ENCODE measurements around the gene MESD.

The MESD gene

DNA sequence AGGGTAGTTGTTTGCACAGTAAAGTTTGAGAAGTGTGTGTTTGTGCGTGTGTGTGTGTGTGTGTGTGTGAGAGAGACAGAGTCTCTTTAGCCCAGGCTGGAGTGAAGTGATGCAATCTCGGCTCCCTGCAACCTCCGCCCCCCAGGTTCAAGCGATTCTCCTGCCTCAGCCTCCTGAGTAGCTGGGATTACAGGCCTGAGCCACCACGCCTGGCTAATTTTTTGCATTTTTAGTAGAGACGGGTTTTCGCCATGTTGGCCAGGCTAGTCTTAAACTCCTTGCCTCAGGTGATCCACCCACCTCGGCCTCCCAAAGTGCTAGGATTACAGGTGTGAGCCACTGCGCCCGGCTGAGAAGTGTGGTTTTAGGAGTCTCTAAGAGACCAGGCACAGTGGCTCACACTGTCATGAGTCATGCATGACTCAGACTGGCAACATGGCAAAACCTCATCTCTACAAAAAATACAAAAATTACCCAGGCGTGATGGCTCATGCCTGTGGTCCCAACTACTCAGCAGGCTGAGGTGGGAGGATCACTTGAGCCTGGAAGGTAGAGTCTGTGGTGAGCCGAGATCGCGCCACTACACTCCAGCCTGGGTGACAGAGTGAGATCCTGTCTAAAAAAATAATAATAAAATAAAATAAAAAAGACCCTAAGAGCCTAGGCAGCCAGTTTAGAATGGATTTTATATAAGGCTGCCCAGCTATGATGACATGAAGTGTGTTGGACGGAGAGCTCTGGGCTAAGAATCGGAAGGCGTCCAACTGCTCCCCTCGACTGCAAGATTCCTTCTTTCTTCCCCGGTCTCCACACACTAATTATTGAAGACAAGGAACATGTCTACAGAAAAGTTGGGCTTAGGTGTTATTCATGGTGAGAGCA lies 33.8 kb downstream of the MESD start:
- peak; percentile 23 for DNase-seq

DNA sequence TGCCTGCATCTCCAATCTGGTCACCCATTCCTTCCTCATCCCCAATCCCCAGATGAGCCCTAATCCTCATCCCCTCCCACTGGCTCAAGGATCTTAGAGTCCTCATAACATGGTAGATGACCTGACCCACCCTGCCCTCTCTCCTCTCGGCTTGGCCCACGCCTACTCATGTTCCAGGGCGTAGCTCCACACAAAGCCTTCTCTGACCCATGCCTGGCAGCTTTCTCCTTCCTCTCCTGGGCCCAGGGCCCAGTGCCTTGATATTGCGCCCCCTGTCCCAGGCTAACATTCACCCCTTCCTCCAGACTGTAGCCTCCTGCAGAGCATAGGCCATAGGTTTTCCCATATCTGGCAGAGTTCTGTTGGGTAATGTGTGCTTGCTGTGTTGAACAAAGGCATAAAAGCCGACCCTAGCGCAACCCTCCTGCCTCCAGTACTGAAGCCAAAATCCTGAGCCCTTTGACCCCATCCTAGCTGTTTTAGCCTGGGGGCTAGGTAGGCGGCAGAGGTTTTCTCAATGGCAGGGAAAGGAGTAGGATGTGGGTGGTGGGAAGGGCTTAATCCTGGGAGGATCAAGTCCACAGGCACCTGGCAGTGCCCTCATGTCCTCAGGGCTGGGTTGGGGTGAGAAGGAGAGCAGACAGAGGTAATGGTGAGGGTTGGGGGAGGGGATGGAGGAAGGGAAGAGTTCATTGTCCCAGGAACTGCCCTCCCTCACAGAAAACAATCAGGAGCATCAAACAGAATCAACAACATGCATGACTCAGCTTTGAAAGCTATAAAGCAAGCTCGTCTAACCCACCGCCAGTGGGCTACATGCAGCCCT lies 35.5 kb downstream of the MESD start:
- no peak for DNase-seq

DNA sequence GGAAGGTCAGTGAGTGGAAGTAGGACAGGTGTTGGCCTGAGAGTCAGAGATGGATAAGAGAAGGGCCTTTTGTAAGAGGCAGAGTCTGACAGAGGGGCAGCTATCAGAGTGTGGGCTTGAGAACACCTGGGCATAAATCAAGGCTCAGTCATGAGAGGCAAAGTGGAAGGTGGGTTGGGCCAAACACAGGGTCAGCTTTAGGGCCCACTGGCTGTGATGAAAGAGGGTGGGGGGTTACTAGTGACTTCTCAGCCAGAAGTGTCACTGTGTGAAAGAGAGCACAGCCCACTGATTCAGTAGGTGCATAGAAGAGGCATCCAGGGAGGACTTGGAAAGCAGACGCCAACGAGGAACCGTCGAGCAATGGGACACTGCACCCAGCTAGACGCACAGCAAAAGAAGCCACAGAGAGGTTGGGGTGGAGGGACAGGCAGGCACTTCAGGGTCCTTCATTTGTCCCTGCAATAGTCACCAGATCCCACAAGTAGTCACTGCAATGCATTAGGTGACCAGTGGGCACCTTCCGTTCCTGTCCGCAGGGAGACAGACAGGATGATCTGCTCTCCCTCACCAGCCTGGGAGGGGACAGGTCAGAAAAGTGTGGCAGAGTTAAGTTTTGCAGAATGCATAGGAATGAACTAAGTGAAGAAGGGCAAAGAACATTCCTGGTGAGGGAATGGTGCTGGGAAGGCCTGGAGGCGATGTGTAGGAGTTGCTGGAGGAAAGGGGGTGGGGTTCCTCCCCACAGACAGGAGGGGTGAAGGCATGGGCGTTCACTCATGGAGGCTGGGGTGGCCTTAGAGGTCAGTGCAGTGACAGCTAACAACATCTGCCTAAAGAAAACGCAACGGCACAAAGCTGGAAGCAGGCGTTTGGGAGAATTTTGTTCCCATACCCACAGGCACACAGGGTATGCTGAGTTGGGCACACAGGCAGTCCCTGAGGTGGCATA lies 36.3 kb downstream of the MESD start:
- DNase-seq: no peak

DNA sequence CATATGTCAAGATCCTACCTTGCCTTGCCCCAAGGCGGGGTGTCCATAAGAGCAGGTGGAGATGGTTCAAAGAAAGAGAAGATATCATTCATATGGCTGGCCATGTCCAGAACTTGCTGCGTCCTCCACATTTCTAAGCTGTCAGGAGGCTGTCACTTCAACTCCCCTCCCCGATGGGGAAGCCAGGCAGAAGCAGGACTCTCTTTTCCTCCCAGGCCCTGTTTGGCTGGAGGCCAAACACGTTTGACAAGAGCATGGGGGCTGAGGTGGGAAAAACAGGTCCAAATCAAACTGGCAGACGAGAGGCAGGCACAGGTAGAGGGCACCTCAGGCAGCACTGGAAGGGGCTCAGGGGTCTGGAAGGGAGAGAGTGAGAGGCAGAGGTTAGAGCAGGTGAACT lies 37.7 kb downstream of the MESD start:
- DNase-seq: no peak

DNA sequence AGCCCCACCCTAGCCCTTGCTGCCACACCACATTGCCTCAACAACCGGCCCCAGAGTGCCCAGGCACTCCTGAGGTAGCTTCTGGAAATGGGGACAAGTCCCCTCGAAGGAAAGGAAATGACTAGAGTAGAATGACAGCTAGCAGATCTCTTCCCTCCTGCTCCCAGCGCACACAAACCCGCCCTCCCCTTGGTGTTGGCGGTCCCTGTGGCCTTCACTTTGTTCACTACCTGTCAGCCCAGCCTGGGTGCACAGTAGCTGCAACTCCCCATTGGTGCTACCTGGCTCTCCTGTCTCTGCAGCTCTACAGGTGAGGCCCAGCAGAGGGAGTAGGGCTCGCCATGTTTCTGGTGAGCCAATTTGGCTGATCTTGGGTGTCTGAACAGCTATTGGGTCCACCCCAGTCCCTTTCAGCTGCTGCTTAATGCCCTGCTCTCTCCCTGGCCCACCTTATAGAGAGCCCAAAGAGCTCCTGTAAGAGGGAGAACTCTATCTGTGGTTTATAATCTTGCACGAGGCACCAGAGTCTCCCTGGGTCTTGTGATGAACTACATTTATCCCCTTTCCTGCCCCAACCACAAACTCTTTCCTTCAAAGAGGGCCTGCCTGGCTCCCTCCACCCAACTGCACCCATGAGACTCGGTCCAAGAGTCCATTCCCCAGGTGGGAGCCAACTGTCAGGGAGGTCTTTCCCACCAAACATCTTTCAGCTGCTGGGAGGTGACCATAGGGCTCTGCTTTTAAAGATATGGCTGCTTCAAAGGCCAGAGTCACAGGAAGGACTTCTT lies 39.1 kb downstream of the MESD start:
- DNase-seq: no peak

DNA sequence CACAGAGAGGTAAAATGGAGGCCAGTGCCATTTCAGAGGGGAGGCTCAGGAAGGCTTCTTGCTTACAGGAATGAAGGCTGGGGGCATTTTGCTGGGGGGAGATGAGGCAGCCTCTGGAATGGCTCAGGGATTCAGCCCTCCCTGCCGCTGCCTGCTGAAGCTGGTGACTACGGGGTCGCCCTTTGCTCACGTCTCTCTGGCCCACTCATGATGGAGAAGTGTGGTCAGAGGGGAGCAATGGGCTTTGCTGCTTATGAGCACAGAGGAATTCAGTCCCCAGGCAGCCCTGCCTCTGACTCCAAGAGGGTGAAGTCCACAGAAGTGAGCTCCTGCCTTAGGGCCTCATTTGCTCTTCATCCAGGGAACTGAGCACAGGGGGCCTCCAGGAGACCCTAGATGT lies 39.9 kb downstream of the MESD start:
- no peak for DNase-seq

GRCh38 chr15:80948651-80949292 lies 40.8 kb downstream of the MESD start:
- no peak for DNase-seq

DNA sequence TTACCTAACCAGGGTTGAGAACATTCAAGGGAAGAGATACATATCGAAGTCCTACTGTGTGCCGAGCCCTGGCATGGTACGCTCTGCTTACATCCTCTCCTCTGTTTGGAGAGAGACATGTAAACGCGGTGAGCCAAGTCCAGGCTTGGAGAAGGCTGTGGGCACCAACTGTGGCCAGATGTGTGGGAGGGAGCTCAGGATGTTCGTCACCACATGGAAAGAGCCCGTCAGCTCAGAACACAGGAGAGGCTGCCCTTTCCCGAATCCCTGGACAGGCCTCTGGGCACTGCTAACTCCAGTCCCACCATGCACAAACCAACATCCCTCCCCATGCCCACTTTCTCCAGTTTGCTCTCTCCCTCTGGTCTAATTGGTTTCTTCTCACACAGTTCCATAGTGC lies 43.0 kb downstream of the MESD start:
- no peak for DNase-seq

DNA sequence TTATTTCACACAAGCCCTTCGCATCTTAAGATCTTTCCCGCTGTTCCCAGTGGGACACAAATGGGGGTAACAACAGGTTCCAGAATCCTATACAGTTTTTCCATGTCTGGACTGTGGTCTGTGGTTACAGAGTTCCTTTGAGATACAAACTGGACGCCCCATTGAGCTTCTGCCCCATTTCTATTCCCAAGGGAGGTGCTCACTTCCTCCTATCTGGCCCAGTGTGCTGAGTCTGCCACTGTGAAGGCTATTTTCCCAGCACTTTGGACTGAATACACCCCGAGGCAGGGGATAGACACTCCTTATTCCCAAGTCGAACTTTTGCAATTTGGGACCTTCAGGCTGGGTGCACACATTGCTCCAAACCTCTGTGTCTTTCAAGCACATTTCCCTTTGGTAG lies 44.0 kb downstream of the MESD start:
- no peak for DNase-seq

DNA sequence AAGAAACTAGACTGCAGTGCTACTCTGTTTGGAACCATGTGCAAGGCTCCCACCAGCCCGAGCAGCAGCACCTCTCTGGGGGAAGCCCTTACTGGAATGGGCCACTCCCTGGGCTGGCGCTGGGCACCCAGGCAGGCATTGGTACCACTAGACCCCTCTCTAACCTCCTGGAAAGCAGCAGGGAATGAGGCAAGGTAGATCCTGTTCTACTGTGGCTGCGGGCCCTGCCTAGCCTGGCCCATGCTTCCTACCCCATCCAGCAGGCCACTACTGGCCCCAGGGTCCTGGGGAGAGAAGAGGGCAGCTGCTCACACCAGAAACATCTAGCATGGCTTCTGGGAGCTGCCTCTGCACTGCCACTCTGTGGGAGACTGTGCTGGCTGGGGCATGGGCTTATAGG lies 44.8 kb downstream of the MESD start:
- no peak for DNase-seq

GRCh38 chr15:80942746-80943565 lies 46.7 kb downstream of the MESD start:
- DNase-seq: no peak

- no peak for DNase-seq
Measured at GRCh38 chr15:80942266-80942665, 47.4 kb downstream of the MESD start.

DNA sequence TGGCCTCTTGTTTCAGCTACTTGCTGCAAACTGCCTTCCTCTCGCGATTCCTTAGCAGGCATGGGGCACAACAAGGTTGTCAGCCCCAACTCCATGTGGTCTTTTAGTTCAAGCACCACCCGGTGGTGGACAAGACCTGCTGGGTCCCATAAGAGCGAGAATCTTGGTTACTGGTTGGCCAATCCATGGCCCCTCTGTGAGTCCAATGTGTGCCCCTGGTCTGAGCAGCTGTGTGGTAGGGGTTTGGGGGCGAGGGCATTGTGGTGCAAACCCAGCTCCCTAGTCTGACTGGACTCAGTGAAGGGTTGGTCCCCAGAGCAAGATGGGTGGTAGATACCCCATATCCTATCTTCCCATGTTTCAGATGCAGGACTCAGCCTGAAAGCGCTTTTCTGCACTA lies 48.8 kb downstream of the MESD start:
- DNase-seq: no peak

DNA sequence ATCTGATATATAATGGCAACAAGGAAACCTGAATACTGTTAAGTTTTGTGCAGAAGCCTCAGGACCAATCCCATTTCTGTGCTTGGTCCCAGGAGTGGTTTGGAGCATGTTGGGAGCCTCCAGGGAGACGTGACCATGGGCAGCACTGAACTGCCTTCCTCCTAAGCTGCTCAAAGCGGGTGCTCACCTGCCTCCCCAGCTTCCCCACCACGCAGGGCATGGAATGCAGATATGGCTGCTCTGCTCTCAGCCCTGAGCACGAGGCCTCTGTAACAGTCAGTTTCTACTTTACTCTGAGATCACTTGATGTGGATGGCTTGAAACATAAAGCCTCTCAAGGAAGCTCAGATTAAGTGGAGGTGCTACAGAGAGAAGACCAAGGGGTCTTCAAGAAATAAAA lies 49.3 kb downstream of the MESD start:
- DNase-seq: no peak

DNA sequence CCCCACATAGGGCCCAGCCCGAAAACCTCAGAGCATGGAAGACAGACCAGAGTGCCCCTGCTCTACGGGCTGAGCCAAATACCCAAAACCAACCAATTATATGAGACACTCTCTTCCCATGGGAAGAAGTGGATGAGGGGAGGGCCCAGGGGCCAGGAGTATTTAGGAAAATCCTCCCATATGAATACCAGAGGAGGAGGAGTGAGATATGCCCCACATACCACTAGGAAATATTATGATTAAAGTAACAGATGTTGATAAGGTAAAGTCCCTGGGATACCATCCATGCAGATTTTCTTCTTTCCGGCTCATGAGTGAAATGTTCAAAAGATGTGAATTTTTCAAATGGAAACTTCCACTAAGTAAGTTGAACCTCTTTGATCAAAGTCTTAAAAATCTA lies 50.4 kb downstream of the MESD start:
- DNase-seq: no peak

GRCh38 chr15:80937718-80938117 lies 51.9 kb downstream of the MESD start:
- no peak for DNase-seq

- no peak for DNase-seq
Measured at GRCh38 chr15:80936288-80937078, 53.1 kb downstream of the MESD start.

DNA sequence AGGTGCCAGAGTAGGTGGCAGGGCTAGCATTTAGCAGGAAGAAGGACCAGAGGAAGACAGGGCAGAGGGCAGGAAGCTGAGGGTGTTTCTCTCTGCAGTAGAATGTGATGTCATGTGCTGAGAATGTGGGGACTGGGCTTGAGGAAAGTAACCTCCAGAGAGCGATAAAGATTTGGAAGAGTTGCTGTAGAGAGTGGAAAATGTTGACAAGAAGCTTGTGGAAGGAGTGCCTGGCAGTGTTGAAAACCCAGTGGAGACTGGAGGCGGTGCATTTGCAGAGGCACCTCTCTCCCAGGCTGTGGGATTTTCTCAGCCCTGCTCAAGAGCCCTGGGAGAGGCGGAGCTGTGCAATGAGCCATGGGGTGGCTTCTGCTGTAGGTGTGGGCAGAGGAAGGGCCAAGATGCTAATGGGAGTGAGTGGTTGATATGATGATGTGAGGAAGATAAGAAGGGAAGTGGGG lies 54.8 kb downstream of the MESD start:
- DNase-seq: no peak

- DNase-seq: no peak
Measured at GRCh38 chr15:80932989-80933388, 56.6 kb downstream of the MESD start.

GRCh38 chr15:80932513-80932815 lies 57.2 kb downstream of the MESD start:
- no peak for DNase-seq
